Panc1 (cell line): ENCODE measurements around the gene SDR39U1. TPM values are rescaled to one million over a fixed set of nuclear protein-coding genes. Genes with fewer than 3 reads are reported as not detected.
"Not testable (repeated sequence)": the region's sequence is repeated elsewhere in the genome, so short reads cannot be mapped to it uniquely, and the experiment has no call there.

Source experiments
- ATAC-seq: fragments of 200-7000 bp; cut with Tn5 transposase; 2 replicates; pipeline ENCODE4 v1.9.1; 2020; ENCODE audit warnings: mild to moderate bottlenecking, moderate library complexity
- Bru-seq: library from RNA; stranded (reverse); fragments of 400-500 nt; gene quantifications from one replicate; lab custom pipeline; 2021; lab: Mats Ljungman, UMichigan
- BruChase-seq, 2 experiments: library from RNA; stranded (reverse); fragments of 400-500 nt; gene quantifications; one replicate each; lab custom pipeline; 2021; lab: Mats Ljungman, UMichigan
- BruUV-seq: library from RNA; stranded (reverse); fragments of 400-500 nt; replicated peaks from 2 replicates; lab custom pipeline; 2021; lab: Mats Ljungman, UMichigan
- CTCF ChIA-PET: fragments of 300-600 bp; sonication (Branson Sonifier 250); formaldehyde crosslinking; loops from one replicate; lab custom pipeline; 2022; ENCODE audit warnings: antibody characterized with exemption; lab: Charles Lee
- POLR2A ChIA-PET: fragments of 300-600 bp; sonication (Branson Sonifier 250); formaldehyde crosslinking; loops from one replicate; lab custom pipeline; 2022; ENCODE audit warnings: antibody characterized with exemption; lab: Charles Lee
- DNase-seq: peaks from one replicate; pipeline ENCODE4 v3.0.0-alpha.2; 2010; ENCODE audit warnings: low read depth, low spot score
- H3K27ac ChIP-seq: 2 replicates; pipeline ENCODE4 v1.5.1; 2011; ENCODE audit warnings: mild to moderate bottlenecking, low read length, inconsistent platforms
- H3K27me3 ChIP-seq: fragments of 200-500 bp; sonication (Bioruptor generic); 2 replicates; pipeline ENCODE4 v1.6.0; 2014; ENCODE audit warnings: low read length, inconsistent platforms; ENCODE audit not compliant: control insufficient read depth, insufficient read depth
- H3K36me3 ChIP-seq: fragments of 200-500 bp; sonication (Bioruptor generic); 2 replicates; pipeline ENCODE4 v1.5.1; 2014; ENCODE audit warnings: inconsistent platforms, mild to moderate bottlenecking, low read length, moderate library complexity; ENCODE audit not compliant: control insufficient read depth, insufficient read depth
- H3K4me1 ChIP-seq: 2 replicates; pipeline ENCODE4 v1.5.1; 2011; ENCODE audit warnings: inconsistent platforms, mild to moderate bottlenecking, low read length, moderate library complexity; ENCODE audit not compliant: control insufficient read depth, insufficient read depth
- H3K4me3 ChIP-seq, 2 experiments: 2 replicates each; pipeline ENCODE4 v1.5.1; 2011 to 2012; ENCODE audit warnings: low read depth in 2 of 2, low read length in 2 of 2, mild to moderate bottlenecking in 2 of 2, inconsistent platforms in 1 of 2, moderate library complexity in 1 of 2
- H3K9me3 ChIP-seq: fragments of 200-500 bp; sonication (Bioruptor generic); 2 replicates; pipeline ENCODE4 v1.5.1; 2014; ENCODE audit warnings: low read depth, mild to moderate bottlenecking, inconsistent platforms, low read length, moderate library complexity; ENCODE audit not compliant: control insufficient read depth, insufficient read depth
- CTCF ChIP-seq: fragments of 450-650 bp; IDR thresholded peaks from 2 replicates; pipeline ENCODE4 v1.5.1; 2017; ENCODE audit warnings: mild to moderate bottlenecking
- POLR2AphosphoS5 ChIP-seq: IDR thresholded peaks from 2 replicates; pipeline ENCODE4 v1.6.1; 2012; ENCODE audit warnings: mild to moderate bottlenecking, low read depth, low read length, moderate library complexity
- REST ChIP-seq, 2 experiments: IDR thresholded peaks; 2 replicates each; pipeline ENCODE4 v1.6.1; 2011 to 2012; ENCODE audit warnings: low read depth in 2 of 2, control low read depth in 1 of 2, low read length in 1 of 2, mild to moderate bottlenecking in 1 of 2, moderate library complexity in 1 of 2; ENCODE audit not compliant: insufficient read depth in 1 of 2
- SIN3A ChIP-seq: IDR thresholded peaks from 2 replicates; pipeline ENCODE4 v1.6.1; 2012; ENCODE audit warnings: low read depth, mild to moderate bottlenecking, low read length, moderate library complexity, borderline replicate concordance; ENCODE audit not compliant: insufficient read depth
- TCF7L2 ChIP-seq: IDR thresholded peaks from 2 replicates; pipeline ENCODE4 v1.6.1; 2011; ENCODE audit warnings: mild to moderate bottlenecking, low read depth, low read length, inconsistent platforms
- in situ Hi-C: cut with HindIII; loops from 2 replicates; pipeline ENCODE4 v1.10.0; 2016; ENCODE audit warnings: low sequenced_read_pairs, low pct_unique_long_range_greater_than_20kb
- intact Hi-C: fragments of 100-400 bp; cut with micrococcal nuclease; formaldehyde crosslinking; loops from one replicate; pipeline ENCODE4 v1.10.0; 2022; ENCODE audit not compliant: unreplicated experiment
- long read RNA-seq: library from polyadenylated mRNA; unstranded; transcript quantifications from one replicate; pipeline ENCODE4 v2.0.0, GENCODE V29; 2021; ENCODE audit not compliant: unreplicated experiment
- polyA plus RNA-seq: library from polyadenylated mRNA; unstranded; fragments of >200 nt; gene quantifications from one replicate; pipeline ENCODE4 v1.2.1, GENCODE V29; 2012; ENCODE audit warnings: missing spikeins; ENCODE audit not compliant: insufficient read length
- total RNA-seq: library from RNA; stranded (reverse); gene quantifications from one replicate; pipeline ENCODE4 v1.2.1, GENCODE V29; 2021; ENCODE audit not compliant: unreplicated experiment

The SDR39U1 gene
- total RNA-seq = 54.2 TPM
- polyA plus RNA-seq = 49.1 TPM
- Bru-seq, nascent RNA = percentile 86 among the genes with signal in this experiment
- BruChase-seq, experiment 1, labeled RNA remaining after a 2-hour chase = percentile 88 among the genes with signal in this experiment
- percentile 87 among the genes with signal in this experiment for BruChase-seq, experiment 2, labeled RNA remaining after a 6-hour chase
- long read RNA-seq, transcript SDR39U1-205 (2 exons, 648 nt) = minor isoform, 6 of 69 reads
- long read RNA-seq, transcript SDR39U1-201 (6 exons, 1,233 nt) = major isoform, 8 of 69 reads
- long read RNA-seq, transcript SDR39U1-209 (4 exons, 1,203 nt) = minor isoform, 6 of 69 reads
- long read RNA-seq, transcript SDR39U1-203 (5 exons, 1,507 nt) = minor isoform, 6 of 69 reads
- long read RNA-seq, partial matches to known transcripts = 4 of 69 reads
- long read RNA-seq, other reads (novel, unspliced or antisense) = 31 of 69 reads

DNA sequence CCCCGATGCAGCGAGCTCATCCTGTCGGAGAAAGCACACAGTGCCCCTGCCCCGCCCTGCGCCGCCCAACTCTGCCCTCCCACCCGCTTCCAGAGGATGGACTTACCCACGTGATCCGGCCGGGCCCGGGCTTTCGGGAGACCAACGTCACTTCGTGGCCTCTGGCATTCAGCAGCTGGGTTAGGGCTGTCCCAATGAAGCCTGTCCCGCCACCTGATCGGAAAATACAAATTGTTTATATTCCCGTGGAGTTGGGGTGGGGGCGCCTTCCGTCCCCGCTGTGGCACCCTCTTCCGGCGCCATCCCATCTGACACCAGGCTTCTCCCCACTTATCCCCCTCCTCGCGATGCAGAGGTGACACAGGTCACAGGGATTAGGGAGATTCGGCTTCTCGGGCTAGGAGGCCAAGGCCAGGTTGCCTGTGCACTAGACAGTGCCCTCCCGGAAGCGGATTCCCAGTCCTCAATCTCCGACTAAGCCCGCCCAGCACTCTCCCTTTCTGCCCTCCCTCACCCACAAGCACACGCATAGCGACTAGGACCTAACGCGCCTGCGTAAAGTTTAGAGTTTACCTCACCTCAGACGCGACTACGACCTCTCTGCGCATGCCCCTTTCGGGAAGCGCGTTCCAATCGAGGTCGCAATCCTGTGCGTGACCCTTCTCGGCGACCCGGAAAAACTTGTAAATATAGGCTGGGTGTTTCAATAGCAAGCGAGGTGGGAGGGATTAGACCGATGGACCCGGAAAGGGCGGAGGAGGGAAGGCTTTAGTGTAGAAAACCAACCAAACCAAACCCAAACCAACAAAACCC lies at the start of gene SDR39U1:
Gene SDR39U1 (minus strand): TSS at position 537 of the 813 bp plus-strand sequence. CDS start 7 bp downstream, at position 530.
- Histone ChIP-seq H3K27ac (peak within 1 kb of the TSS; percentile 96), H3K36me3 (peaks cover 7% of the 10 kb centered on the region; the same call in 1 of the 2 replicates), H3K4me3 (peak within 1 kb of the TSS; percentile 93 to 95), H3K9me3 (no peaks in the 10 kb centered on the region), H3K27me3 (no peaks in the 10 kb centered on the region), H3K4me1 (peaks cover 16% of the 10 kb centered on the region)
- in situ Hi-C loops (no loop called here), intact Hi-C loops (no loop called here)
- ChIA-PET POLR2A (interaction anchor here (0.8 to 1.1 kb wide), 2 partner anchors 12 to 200 kb away, joined by 3 to 4 read pairs; partner anchors contain the start of gene TINF2), CTCF (interaction anchor here (0.5 to 1.3 kb wide), 4 partner anchors 11 to 109 kb away, joined by 3 to 8 read pairs (median 5); no protein-coding TSS in a partner anchor)
- TF ChIP-seq POLR2AphosphoS5 (peak; percentile 58), TCF7L2 (no peak)
- peak; percentile 96 for DNase-seq
- no TSS peak for BruUV-seq
- peak; percentile 92 for ATAC-seq

GRCh38 chr14:24491586-24492408 lies 49.2 kb upstream of the SDR39U1 start:
- H3K27me3 ChIP-seq, CTCF ChIA-PET, POLR2A ChIA-PET, intact Hi-C loops, ATAC-seq, DNase-seq, BruUV-seq, H3K4me3 ChIP-seq, H3K9me3 ChIP-seq, in situ Hi-C loops, H3K27ac ChIP-seq, H3K4me1 ChIP-seq, H3K36me3 ChIP-seq: not testable (repeated sequence)

- intact Hi-C loops = no loop called here
- ChIA-PET POLR2A (no interaction called here), CTCF (no interaction called here)
- no TSS peak for BruUV-seq
- peak; percentile 53; the same call in 1 of the 2 replicates for ATAC-seq
- Histone ChIP-seq H3K4me3 (no peak overlapping the region), H3K27me3 (no peaks in the 10 kb centered on the region), H3K4me1 (no peaks in the 10 kb centered on the region), H3K36me3 (no peaks in the 10 kb centered on the region), H3K9me3 (no peaks in the 10 kb centered on the region), H3K27ac (no peak overlapping the region)
- in situ Hi-C loops = no loop called here
- no peak for TF ChIP-seq SIN3A
- TF ChIP-seq REST (IDR thresholded peaks at IDR 0.05; ENCODE audit: insufficient read depth in 1 of 2, low read depth in 2 of 2, low read length in 1 of 2) = no peak
- TF ChIP-seq TCF7L2 = no peak
- no peak for TF ChIP-seq CTCF
- TF ChIP-seq POLR2AphosphoS5 = no peak
- no peak for DNase-seq
Observed at GRCh38 chr14:24483604-24484252, 41.2 kb upstream of the SDR39U1 start.
